Posterior vena cava (tissue), 2 donors: Measurements from ENCODE around the gene NCOA3. TPM values are rescaled to one million over a fixed set of nuclear protein-coding genes. Genes with fewer than 3 reads are reported as not detected.

Source experiments
- DNase-seq: peaks from one replicate; pipeline ENCODE4 v3.0.0-alpha.2; 2020; ENCODE audit warnings: low spot score
- intact Hi-C, 2 donors: fragments of 100-400 bp; cut with DNase I; formaldehyde crosslinking; loops; one replicate each; pipeline versions ENCODE4 v1.14.1 to v1.14.2; 2022 to 2023
- total RNA-seq, 2 donors: library from RNA; stranded (reverse); fragmentation: NEBNext Ultra II Directional; extraction: Animal tissue kit (Norgen Biotek cat#: 25700); gene quantifications; one replicate each; pipeline ENCODE4 v1.2.1, GENCODE V29; 2021
- donor health status: DM: yes; HTN: yes; CAD: no.
- donor health status: DM: yes; HTN: yes; CAD: no.

The NCOA3 gene
- total RNA-seq, 2 donors from 2014 or later = 39.0 to 46.6 TPM

GRCh38 chr20:47527004-47527800 lies 25.5 kb downstream of the NCOA3 start:
- DNase-seq = no peak
- intact Hi-C loops = no loop called here

GRCh38 chr20:47529840-47530239 lies 28.2 kb downstream of the NCOA3 start:
- intact Hi-C loops = no loop called here

GRCh38 chr20:47531458-47531857 lies 29.8 kb downstream of the NCOA3 start:
- intact Hi-C loops = no loop called here
- no peak for DNase-seq

More at GRCh38 chr20:47529840-47530239, 28.2 kb downstream of the NCOA3 start:
- DNase-seq = no peak

GRCh38 chr20:47532002-47532401 lies 30.3 kb downstream of the NCOA3 start:
- intact Hi-C loops = no loop called here
- no peak for DNase-seq

- intact Hi-C loops = no loop called here
These were observed 31.9 kb downstream of the NCOA3 start for GRCh38 chr20:47533518-47534062.

GRCh38 chr20:47534405-47534804 lies 32.7 kb downstream of the NCOA3 start:
- no peak for DNase-seq
- intact Hi-C loops = no loop called here

More at GRCh38 chr20:47533518-47534062, 31.9 kb downstream of the NCOA3 start:
- DNase-seq = no peak

- no peak for DNase-seq
- intact Hi-C loops = no loop called here
These were observed 33.4 kb downstream of the NCOA3 start for GRCh38 chr20:47535088-47535487.

GRCh38 chr20:47535994-47536393 lies 34.3 kb downstream of the NCOA3 start:
- DNase-seq = no peak
- intact Hi-C loops = no loop called here

- DNase-seq = no peak
- intact Hi-C loops = no loop called here
These were observed 39.0 kb downstream of the NCOA3 start for GRCh38 chr20:47540443-47541354.

GRCh38 chr20:47541355-47541922 lies 39.8 kb downstream of the NCOA3 start:
- DNase-seq = no peak
- intact Hi-C loops = no loop called here

GRCh38 chr20:47543006-47543431 lies 41.3 kb downstream of the NCOA3 start:
- no peak for DNase-seq
- intact Hi-C loops = no loop called here

- intact Hi-C loops = no loop called here
- no peak for DNase-seq
These were observed 42.6 kb downstream of the NCOA3 start for GRCh38 chr20:47544240-47544639.

GRCh38 chr20:47544852-47545251 lies 43.2 kb downstream of the NCOA3 start:
- no peak for DNase-seq
- intact Hi-C loops = no loop called here

- DNase-seq = no peak
- intact Hi-C loops = no loop called here
These were observed 43.8 kb downstream of the NCOA3 start for GRCh38 chr20:47545499-47545898.

GRCh38 chr20:47546184-47547033 lies 44.7 kb downstream of the NCOA3 start:
- intact Hi-C loops = no loop called here
- DNase-seq = no peak

GRCh38 chr20:47547034-47547387 lies 45.3 kb downstream of the NCOA3 start:
- DNase-seq = no peak
- intact Hi-C loops = no loop called here

GRCh38 chr20:47549671-47550070 lies 48.0 kb downstream of the NCOA3 start:
- intact Hi-C loops = loop anchor here in 1 of 2 donors (5.0 kb wide), 1 partner anchor 647 kb away; no protein-coding TSS in a partner anchor
- DNase-seq = no peak

- intact Hi-C loops = loop anchor here in 1 of 2 donors (5.0 kb wide), 1 partner anchor 649 kb away; no protein-coding TSS in a partner anchor
- DNase-seq = no peak
These were observed 49.5 kb downstream of the NCOA3 start for GRCh38 chr20:47551222-47551621.

- DNase-seq = no peak
- intact Hi-C loops = loop anchor here in 1 of 2 donors (5.0 kb wide), 1 partner anchor 650 kb away; no protein-coding TSS in a partner anchor
These were observed 50.2 kb downstream of the NCOA3 start for GRCh38 chr20:47551841-47552240.
